Kidney glomerular epithelial cell (primary cell): ENCODE measurements around the gene FILIP1.
A peak's percentile ranks its signal among the peaks of the same experiment; 100 is the strongest.
"Not testable (repeated sequence)": the region's sequence is repeated elsewhere in the genome, so short reads cannot be mapped to it uniquely, and the experiment has no call there.

Source experiments
- DNase-seq: peaks from one replicate; lab custom pipeline; 2025; lab: John Stamatoyannopoulos, UW

Gene FILIP1

GRCh38 chr6:75458895-75459294 lies 34.7 kb downstream of the FILIP1 start:
- DNase-seq, result no peak

GRCh38 chr6:75450903-75451302 lies 42.7 kb downstream of the FILIP1 start:
- DNase-seq, result no peak

- no peak for DNase-seq
Measured at GRCh38 chr6:75449630-75450206, 43.9 kb downstream of the FILIP1 start.

GRCh38 chr6:75446241-75446880 lies 47.2 kb downstream of the FILIP1 start:
- DNase-seq, result no peak

- DNase-seq, result no peak
Measured at GRCh38 chr6:75445738-75446137, 47.9 kb downstream of the FILIP1 start.

GRCh38 chr6:75444899-75445298 lies 48.7 kb downstream of the FILIP1 start:
- no peak for DNase-seq

- not testable (repeated sequence) for DNase-seq
Measured at GRCh38 chr6:75441883-75442282, 51.7 kb downstream of the FILIP1 start.

- DNase-seq, result not testable (repeated sequence)
Measured at GRCh38 chr6:75441479-75441878, 52.1 kb downstream of the FILIP1 start.

- DNase-seq, result no peak
Measured at GRCh38 chr6:75438442-75439116, 55.0 kb downstream of the FILIP1 start.

- DNase-seq, result no peak
Measured at GRCh38 chr6:75438013-75438431, 55.6 kb downstream of the FILIP1 start.

GRCh38 chr6:75437421-75437891 lies 56.1 kb downstream of the FILIP1 start:
- DNase-seq, result peak; percentile 67

- DNase-seq, result no peak
Measured at GRCh38 chr6:75436869-75437268, 56.7 kb downstream of the FILIP1 start.

GRCh38 chr6:75432809-75433208 lies 60.8 kb downstream of the FILIP1 start:
- DNase-seq, result not testable (repeated sequence)

GRCh38 chr6:75431379-75431778 lies 62.2 kb downstream of the FILIP1 start:
- peak; percentile 14 for DNase-seq

GRCh38 chr6:75430631-75431325 lies 62.8 kb downstream of the FILIP1 start:
- DNase-seq, result no peak

GRCh38 chr6:75429061-75429703 lies 64.4 kb downstream of the FILIP1 start:
- no peak for DNase-seq

- DNase-seq, result no peak
Measured at GRCh38 chr6:75428204-75428603, 65.4 kb downstream of the FILIP1 start.

- DNase-seq, result no peak
Measured at GRCh38 chr6:75427329-75427728, 66.3 kb downstream of the FILIP1 start.

- DNase-seq, result no peak
Measured at GRCh38 chr6:75424618-75425548, 68.7 kb downstream of the FILIP1 start.

- no peak for DNase-seq
Measured at GRCh38 chr6:75423386-75423785, 70.2 kb downstream of the FILIP1 start.

GRCh38 chr6:75422024-75422639 lies 71.5 kb downstream of the FILIP1 start:
- DNase-seq, result no peak
